K562 (cell line): ENCODE results near the gene TRAP1. TPM values are rescaled to one million over a fixed set of nuclear protein-coding genes. Genes with fewer than 3 reads are reported as not detected.

Experiments used
- ARID3A ChIP-seq: IDR thresholded peaks from 2 replicates; pipeline ENCODE4 v1.6.1; 2012; ENCODE audit warnings: low read depth, low read length, improper control_type of control experiment, borderline replicate concordance
- ATF6 ChIP-seq: sonication (generic); formaldehyde crosslinking; IDR thresholded peaks from 2 replicates; pipeline ENCODE4 v1.4.0; 2020; ENCODE audit warnings: mild to moderate bottlenecking, missing genetic modification reagents
- CBFA2T2 ChIP-seq: fragments of 450-650 bp; conservative IDR thresholded peaks from 2 replicates; pipeline ENCODE4 v1.6.1; 2017; ENCODE audit warnings: mild to moderate bottlenecking
- CBFA2T3 ChIP-seq: fragments of 450-650 bp; IDR thresholded peaks from 2 replicates; pipeline ENCODE4 v1.6.1; 2017
- CBX1 ChIP-seq: sonication (generic); IDR thresholded peaks from 2 replicates; pipeline ENCODE4 v1.6.1; 2016; ENCODE audit warnings: antibody characterized with exemption, low read depth, mild to moderate bottlenecking
- FOS ChIP-seq: IDR thresholded peaks from 3 replicates; pipeline ENCODE4 v1.6.1; 2011; ENCODE audit not compliant: insufficient read length; ENCODE audit errors: extremely low read depth
- HDAC1 ChIP-seq, 2 experiments: fragments of 450-650 bp; IDR thresholded peaks; 2 replicates each; pipeline ENCODE4 v1.6.1; 2016 to 2017; ENCODE audit warnings: inconsistent platforms in 1 of 2, mild to moderate bottlenecking in 1 of 2, moderate library complexity in 1 of 2
- IFI16 ChIP-seq: fragments of 250-450 bp; sonication (Bioruptor Pico); IDR thresholded peaks from 2 replicates; pipeline ENCODE4 v2.1.2; 2022; ENCODE audit warnings: mild to moderate bottlenecking, inconsistent platforms
- JUN ChIP-seq, 2 experiments: sonication (generic) in 1 of 2; formaldehyde crosslinking in 1 of 2; IDR thresholded peaks; 2 replicates each; pipeline versions ENCODE4 v1.6.1 to v1.8.0; 2012 to 2022; ENCODE audit warnings: borderline replicate concordance in 2 of 2, mild to moderate bottlenecking in 2 of 2, improper control_type of control experiment in 1 of 2, low read depth in 1 of 2, low read length in 1 of 2, missing genetic modification reagents in 1 of 2
- KAT2B ChIP-seq: IDR thresholded peaks from one replicate; pipeline ENCODE4 v1.6.1; 2012; ENCODE audit warnings: low read depth, mild to moderate bottlenecking, control low read depth, inconsistent platforms, low read length, moderate library complexity
- L3MBTL2 ChIP-seq: fragments of 450-650 bp; IDR thresholded peaks from 2 replicates; pipeline ENCODE4 v1.6.1; 2016; ENCODE audit warnings: mild to moderate bottlenecking, moderate library complexity
- MAFF ChIP-seq: IDR thresholded peaks from 2 replicates; pipeline ENCODE4 v1.6.1; 2012; ENCODE audit warnings: low read length, improper control_type of control experiment
- NFIX ChIP-seq: fragments of 250-450 bp; sonication (Bioruptor Pico); IDR thresholded peaks from 2 replicates; pipeline ENCODE4 v1.4.0; 2020; ENCODE audit warnings: low read depth, mild to moderate bottlenecking, moderate library complexity
- NRF1 ChIP-seq, 2 experiments: fragments of 450-650 bp; IDR thresholded peaks in 1 of 2; conservative IDR thresholded peaks in 1 of 2; 2 replicates each; pipeline ENCODE4 v1.6.1; 2014; ENCODE audit warnings: mild to moderate bottlenecking in 2 of 2
- RAD51 ChIP-seq: fragments of 450-650 bp; IDR thresholded peaks from 2 replicates; pipeline ENCODE4 v1.7.1; 2016; ENCODE audit warnings: low read depth, mild to moderate bottlenecking, borderline replicate concordance
- SMARCA4 ChIP-seq: fragments of 450-650 bp; IDR thresholded peaks from 2 replicates; pipeline ENCODE4 v1.6.1; 2016
- SMARCA5 ChIP-seq: fragments of 450-650 bp; IDR thresholded peaks from 2 replicates; pipeline ENCODE4 v1.6.1; 2016
- SRSF1 ChIP-seq: fragments of 200-400 bp; formaldehyde crosslinking; IDR thresholded peaks from 2 replicates; pipeline ENCODE4 v1.6.1; 2017; ENCODE audit warnings: mild to moderate bottlenecking, low read depth, low read length, moderate library complexity
- ZBTB9 ChIP-seq: fragments of 450-650 bp; formaldehyde crosslinking; IDR thresholded peaks from 2 replicates; pipeline ENCODE4 v1.4.0; 2020; ENCODE audit warnings: mild to moderate bottlenecking, moderate library complexity
- ZC3H8 ChIP-seq: fragments of 450-650 bp; IDR thresholded peaks from 2 replicates; pipeline ENCODE4 v1.6.1; 2017
- ZNF785 ChIP-seq: fragments of 250-450 bp; sonication (Bioruptor Pico); IDR thresholded peaks from 2 replicates; pipeline ENCODE4 v1.4.0; 2020; ENCODE audit warnings: mild to moderate bottlenecking
- ZSCAN29 ChIP-seq: fragments of 450-650 bp; IDR thresholded peaks from 2 replicates; pipeline ENCODE4 v1.6.1; 2017
- polyA plus RNA-seq, 8 experiments: library from polyadenylated mRNA; depleted of rRNA in 4 of 8; stranded (reverse) in 5 of 8; unstranded in 3 of 8; fragments of >200 nt; fragmentation: Nextera tagmentation in 2 of 8; fragmentation: Illumina TruSeq in 1 of 8; extraction: Ambion mirVana in 2 of 8; extraction: Trizol in 1 of 8; gene quantifications; 2 replicates each; pipeline versions ENCODE4 v1.2.1 to v1.2.3, GENCODE V29; 2011 to 2014; ENCODE audit warnings: inconsistent platforms in 1 of 8, missing spikeins in 1 of 8
- total RNA-seq, 7 experiments: library from RNA; depleted of rRNA in 6 of 7; stranded (reverse); fragments of >200 nt in 6 of 7; fragmentation: Illumina TruSeq in 2 of 7; extraction: Trizol in 2 of 7; gene quantifications; 2 replicates each; pipeline versions ENCODE4 v1.2.1 to v1.2.3, GENCODE V29; 2011 to 2021; ENCODE audit warnings: low replicate concordance in 1 of 7
- TF ChIP-seq, protein P1 (sequence below), 2 experiments: IDR thresholded peaks; 2 replicates each; pipeline ENCODE4 v1.6.1; 2012; ENCODE audit warnings: improper control_type of control experiment in 2 of 2, low read depth in 2 of 2, low read length in 2 of 2, borderline replicate concordance in 1 of 2

The TRAP1 gene
- total and polyA plus RNA-seq, 9 of the 15 experiments (the other 6 are each of a cell fraction or from before 2014, with no cell fraction given): 19.1 to 436 (median 301) TPM

DNA sequence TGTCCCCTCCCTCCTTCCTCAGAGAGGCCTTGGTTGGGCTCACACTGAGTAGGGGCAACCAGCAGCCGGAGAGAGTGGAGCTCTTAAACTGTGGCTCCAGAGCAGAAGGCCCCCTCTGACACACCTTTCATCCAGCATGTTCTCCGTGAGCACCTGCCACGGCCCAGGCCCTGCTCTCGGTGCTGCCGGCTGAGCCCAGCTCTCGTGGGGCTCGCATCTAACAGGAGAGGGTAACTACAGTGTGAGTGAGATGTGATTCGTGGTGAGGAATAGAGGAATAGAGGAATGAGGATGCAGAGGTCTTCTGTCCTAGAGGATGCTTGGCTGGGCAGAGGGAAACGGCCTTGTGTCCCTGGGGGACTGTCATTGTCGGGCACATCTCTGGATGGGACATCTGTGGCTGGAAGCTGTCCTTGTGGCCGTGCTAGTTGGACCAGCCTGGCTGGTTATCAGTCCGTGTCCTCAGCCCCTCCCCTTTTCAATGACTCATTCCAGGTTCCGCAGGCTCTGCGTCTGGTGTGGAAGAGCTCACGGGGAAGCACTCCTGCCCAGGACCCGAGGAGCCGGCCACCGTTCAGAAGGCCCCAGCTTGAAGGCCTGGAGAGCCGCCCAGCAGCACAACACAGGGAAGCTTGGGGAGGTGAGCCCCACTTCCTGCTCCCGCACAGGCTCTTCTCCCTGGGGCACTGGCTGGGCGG lies 74.8 kb downstream of the TRAP1 start (continued):
- TF ChIP-seq ARID3A (no peak), SMARCA5 (no peak), JUN (IDR thresholded peaks at IDR 0.05; ENCODE audit: borderline replicate concordance, low read depth, low read length) (peak; percentile 90), JUN (CRISPR knock-in tag; IDR thresholded peaks at IDR 0.05; ENCODE audit: borderline replicate concordance) (no peak), NRF1 (conservative IDR thresholded peaks at IDR 0.05 in 1 of 2, IDR thresholded peaks at IDR 0.05 in 1 of 2) (peak; percentile 30 to 54; a peak in 3 of 4 replicates), L3MBTL2 (0 out of 2 replicates have a peak, but pooled peaks have one; percentile 16), KAT2B (no peak), RAD51 (no peak), MAFF (no peak), CBFA2T3 (peak; percentile 23; the same call in 1 of the 2 replicates), ZSCAN29 (no peak), ZNF785 (CRISPR knock-in tag) (no peak), SRSF1 (no peak), IFI16 (CRISPR knock-in tag) (no peak), CBFA2T2 (0 out of 2 replicates have a peak, but pooled peaks have one; percentile 8), NFIX (CRISPR knock-in tag) (no peak), FOS (peak; percentile 32), ZC3H8 (no peak), CBX1 (no peak), HDAC1 (IDR thresholded peaks at IDR 0.05) (no peak), SMARCA4 (peak; percentile 72; the same call in 1 of the 2 replicates), ATF6 (no peak), ZBTB9 (CRISPR knock-in tag) (no peak)
- TF ChIP-seq, protein P1, sequence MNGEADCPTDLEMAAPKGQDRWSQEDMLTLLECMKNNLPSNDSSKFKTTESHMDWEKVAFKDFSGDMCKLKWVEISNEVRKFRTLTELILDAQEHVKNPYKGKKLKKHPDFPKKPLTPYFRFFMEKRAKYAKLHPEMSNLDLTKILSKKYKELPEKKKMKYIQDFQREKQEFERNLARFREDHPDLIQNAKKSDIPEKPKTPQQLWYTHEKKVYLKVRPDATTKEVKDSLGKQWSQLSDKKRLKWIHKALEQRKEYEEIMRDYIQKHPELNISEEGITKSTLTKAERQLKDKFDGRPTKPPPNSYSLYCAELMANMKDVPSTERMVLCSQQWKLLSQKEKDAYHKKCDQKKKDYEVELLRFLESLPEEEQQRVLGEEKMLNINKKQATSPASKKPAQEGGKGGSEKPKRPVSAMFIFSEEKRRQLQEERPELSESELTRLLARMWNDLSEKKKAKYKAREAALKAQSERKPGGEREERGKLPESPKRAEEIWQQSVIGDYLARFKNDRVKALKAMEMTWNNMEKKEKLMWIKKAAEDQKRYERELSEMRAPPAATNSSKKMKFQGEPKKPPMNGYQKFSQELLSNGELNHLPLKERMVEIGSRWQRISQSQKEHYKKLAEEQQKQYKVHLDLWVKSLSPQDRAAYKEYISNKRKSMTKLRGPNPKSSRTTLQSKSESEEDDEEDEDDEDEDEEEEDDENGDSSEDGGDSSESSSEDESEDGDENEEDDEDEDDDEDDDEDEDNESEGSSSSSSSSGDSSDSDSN (IDR thresholded peaks at IDR 0.05; ENCODE audit: borderline replicate concordance in 1 of 2, low read depth in 2 of 2, low read length in 2 of 2): 0 out of 4 replicates have a peak, but pooled peaks of 1 of the 2 experiments have one; percentile 34
